Stomach (tissue), 4 donors: ENCODE results near the gene UTP11.

Experiments used
- EP300 ChIP-seq: sonication (generic); formaldehyde crosslinking; IDR thresholded peaks from one replicate; pipeline ENCODE4 v1.6.1; 2017; ENCODE audit warnings: antibody characterized with exemption
- POLR2A ChIP-seq, 4 donors: fragments of 450-650 bp; IDR thresholded peaks; one replicate each; pipeline ENCODE4 v1.6.1; 2016; ENCODE audit warnings: antibody characterized with exemption in 4 of 4, control low read depth in 2 of 4, mild to moderate bottlenecking in 1 of 4, moderate library complexity in 1 of 4
- POLR2AphosphoS5 ChIP-seq, 3 donors: sonication (generic); formaldehyde crosslinking; IDR thresholded peaks; one replicate each; pipeline ENCODE4 v1.6.1; 2016; ENCODE audit warnings: antibody characterized with exemption in 3 of 3
- TF ChIP-seq, protein P1 (sequence below), 7 experiments: fragments of 450-650 bp in 4 of 7; fragments of 200-600 bp in 3 of 7; sonication (generic) in 3 of 7; IDR thresholded peaks; one replicate each; pipeline ENCODE4 v1.5.1; 2016 to 2019; ENCODE audit warnings: antibody characterized with exemption in 7 of 7, control low read depth in 2 of 7, mild to moderate bottlenecking in 1 of 7

DNA sequence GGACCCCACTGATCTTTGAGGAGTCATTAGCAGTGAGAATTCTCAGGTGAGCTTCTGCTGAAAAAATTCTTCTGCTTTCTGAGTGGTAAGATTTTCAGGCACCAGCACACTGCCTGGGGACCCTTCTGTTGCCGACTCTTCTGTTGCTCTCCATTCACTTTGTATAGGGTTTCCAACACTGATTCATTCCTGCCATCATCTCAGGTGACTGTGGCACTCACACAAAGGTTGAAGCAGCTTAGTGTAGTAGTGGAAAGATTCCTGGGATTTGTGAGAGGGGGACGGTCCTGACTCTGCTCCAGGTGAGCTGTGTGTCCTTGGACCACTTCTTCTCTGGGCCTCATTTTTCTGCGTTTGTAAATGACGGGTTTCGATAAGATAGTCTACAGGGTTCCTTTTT, 9.4 kb downstream of the UTP11 start:
- TF ChIP-seq, protein P1, sequence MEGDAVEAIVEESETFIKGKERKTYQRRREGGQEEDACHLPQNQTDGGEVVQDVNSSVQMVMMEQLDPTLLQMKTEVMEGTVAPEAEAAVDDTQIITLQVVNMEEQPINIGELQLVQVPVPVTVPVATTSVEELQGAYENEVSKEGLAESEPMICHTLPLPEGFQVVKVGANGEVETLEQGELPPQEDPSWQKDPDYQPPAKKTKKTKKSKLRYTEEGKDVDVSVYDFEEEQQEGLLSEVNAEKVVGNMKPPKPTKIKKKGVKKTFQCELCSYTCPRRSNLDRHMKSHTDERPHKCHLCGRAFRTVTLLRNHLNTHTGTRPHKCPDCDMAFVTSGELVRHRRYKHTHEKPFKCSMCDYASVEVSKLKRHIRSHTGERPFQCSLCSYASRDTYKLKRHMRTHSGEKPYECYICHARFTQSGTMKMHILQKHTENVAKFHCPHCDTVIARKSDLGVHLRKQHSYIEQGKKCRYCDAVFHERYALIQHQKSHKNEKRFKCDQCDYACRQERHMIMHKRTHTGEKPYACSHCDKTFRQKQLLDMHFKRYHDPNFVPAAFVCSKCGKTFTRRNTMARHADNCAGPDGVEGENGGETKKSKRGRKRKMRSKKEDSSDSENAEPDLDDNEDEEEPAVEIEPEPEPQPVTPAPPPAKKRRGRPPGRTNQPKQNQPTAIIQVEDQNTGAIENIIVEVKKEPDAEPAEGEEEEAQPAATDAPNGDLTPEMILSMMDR (IDR thresholded peaks at IDR 0.05) = no peak
- TF ChIP-seq POLR2A (IDR thresholded peaks at IDR 0.05) = no peak
- no peak for TF ChIP-seq POLR2AphosphoS5 (IDR thresholded peaks at IDR 0.05)
- TF ChIP-seq EP300 = no peak
